Rectal smooth muscle tissue (tissue), 1 donor: ENCODE measurements around the gene TXLNA.

Experiments used
- H3K27ac ChIP-seq: one replicate; pipeline ENCODE4 v1.7.0; 2013; ENCODE audit warnings: low read depth, low read length, inconsistent platforms
- H3K27me3 ChIP-seq: one replicate; pipeline ENCODE4 v1.7.0; 2013; ENCODE audit warnings: low read length; ENCODE audit not compliant: control insufficient read depth, insufficient read depth
- H3K36me3 ChIP-seq: one replicate; pipeline ENCODE4 v1.7.0; 2013; ENCODE audit warnings: low read length; ENCODE audit not compliant: control insufficient read depth, insufficient read depth
- H3K4me1 ChIP-seq: one replicate; pipeline ENCODE4 v1.7.0; 2013; ENCODE audit warnings: low read length; ENCODE audit not compliant: control insufficient read depth, insufficient read depth
- H3K4me3 ChIP-seq: one replicate; pipeline ENCODE4 v1.7.0; 2013; ENCODE audit warnings: low read length
- H3K9ac ChIP-seq: one replicate; pipeline ENCODE4 v1.7.0; 2013; ENCODE audit warnings: low read length

Gene TXLNA

DNA sequence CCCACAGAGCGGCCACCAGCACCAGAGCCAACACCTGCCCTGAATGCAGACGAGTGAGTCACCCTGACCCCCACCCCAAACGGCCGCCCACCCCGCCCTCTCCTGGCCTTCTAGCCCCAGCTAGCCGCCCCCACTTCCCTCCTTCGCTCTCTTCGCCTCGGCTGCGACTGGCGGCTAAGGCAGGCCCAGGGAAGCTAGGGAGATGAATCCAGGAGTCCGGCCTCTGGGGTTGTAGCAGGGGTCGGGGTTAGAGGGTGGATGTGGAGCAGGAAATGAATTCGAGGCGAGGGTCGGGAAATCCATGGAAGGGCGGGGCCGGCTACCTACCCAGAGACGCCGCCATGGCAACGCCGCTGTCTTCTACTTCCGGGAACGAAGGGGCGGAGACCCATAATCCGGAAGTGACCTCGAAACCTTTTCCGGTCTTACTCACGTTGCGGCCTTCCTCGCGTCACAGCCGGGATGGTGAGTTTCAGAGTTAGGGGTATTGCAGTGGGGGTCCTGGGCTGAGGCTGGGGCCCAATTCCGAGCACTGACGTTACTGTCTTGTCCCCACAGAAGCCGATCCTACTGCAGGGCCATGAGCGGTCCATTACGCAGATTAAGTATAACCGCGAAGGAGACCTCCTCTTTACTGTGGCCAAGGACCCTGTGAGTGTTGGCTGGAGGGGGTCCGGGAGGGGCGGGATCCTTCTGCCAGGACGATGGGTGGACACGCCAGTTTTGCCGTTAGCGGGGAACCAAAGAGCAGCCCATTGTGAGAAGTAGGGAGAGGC is 42.7 kb downstream of the TXLNA start, which contains the start of the genes EIF3I and TMEM234:
EIF3I (plus strand) TSS at position 428 of the 776 bp plus-strand sequence; CDS start at position 463, 35 bp downstream.
TMEM234 (minus strand) TSS at position 374 of the 776 bp plus-strand sequence; CDS start at position 343, 31 bp downstream.
- peak within 1 kb of the TSS; percentile 93 for H3K9ac ChIP-seq
- H3K4me3 ChIP-seq = peak within 1 kb of the TSS; percentile 97
- peak within 1 kb of the TSS; percentile 94 for H3K27ac ChIP-seq
- peaks cover 12% of the 10 kb centered on the region for H3K4me1 ChIP-seq
- no peaks in the 10 kb centered on the region for H3K36me3 ChIP-seq
- no peaks in the 10 kb centered on the region for H3K27me3 ChIP-seq

GRCh38 chr1:32223683-32224082 is 44.2 kb downstream of the TXLNA start:
- Histone ChIP-seq H3K27ac (no peak overlapping the region), H3K27me3 (no peaks in the 10 kb centered on the region), H3K4me3 (no peak overlapping the region), H3K9ac (no peak overlapping the region), H3K4me1 (peaks cover 12% of the 10 kb centered on the region), H3K36me3 (peaks cover 10% of the 10 kb centered on the region)

GRCh38 chr1:32224285-32224684 is 44.8 kb downstream of the TXLNA start:
- Histone ChIP-seq H3K4me1 (peaks cover 12% of the 10 kb centered on the region), H3K4me3 (no peak overlapping the region), H3K27me3 (no peaks in the 10 kb centered on the region), H3K27ac (no peak overlapping the region), H3K36me3 (peaks cover 15% of the 10 kb centered on the region), H3K9ac (no peak overlapping the region)

DNA sequence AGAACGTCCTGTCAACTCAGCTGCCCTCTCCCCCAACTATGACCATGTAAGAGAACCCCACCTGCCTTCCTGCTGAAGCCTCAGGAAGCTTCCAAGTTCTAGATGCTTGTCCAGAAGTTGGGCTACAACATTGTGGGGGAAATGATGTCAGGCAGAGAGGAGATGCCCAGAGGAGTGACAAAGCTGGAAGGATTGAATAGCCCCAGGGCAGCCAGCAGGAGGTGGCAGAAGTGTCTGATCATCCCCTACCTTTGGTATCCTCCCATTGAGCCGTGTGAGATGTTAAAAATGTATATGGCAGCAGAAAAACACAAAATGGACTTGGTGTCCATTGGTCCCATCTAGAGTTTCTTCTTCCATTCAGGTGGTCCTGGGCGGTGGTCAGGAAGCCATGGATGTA is 49.3 kb downstream of the TXLNA start:
- Histone ChIP-seq H3K9ac (no peak overlapping the region), H3K4me1 (no peaks in the 10 kb centered on the region), H3K27ac (no peak overlapping the region), H3K4me3 (no peak overlapping the region), H3K36me3 (peaks cover 24% of the 10 kb centered on the region), H3K27me3 (no peaks in the 10 kb centered on the region)

DNA sequence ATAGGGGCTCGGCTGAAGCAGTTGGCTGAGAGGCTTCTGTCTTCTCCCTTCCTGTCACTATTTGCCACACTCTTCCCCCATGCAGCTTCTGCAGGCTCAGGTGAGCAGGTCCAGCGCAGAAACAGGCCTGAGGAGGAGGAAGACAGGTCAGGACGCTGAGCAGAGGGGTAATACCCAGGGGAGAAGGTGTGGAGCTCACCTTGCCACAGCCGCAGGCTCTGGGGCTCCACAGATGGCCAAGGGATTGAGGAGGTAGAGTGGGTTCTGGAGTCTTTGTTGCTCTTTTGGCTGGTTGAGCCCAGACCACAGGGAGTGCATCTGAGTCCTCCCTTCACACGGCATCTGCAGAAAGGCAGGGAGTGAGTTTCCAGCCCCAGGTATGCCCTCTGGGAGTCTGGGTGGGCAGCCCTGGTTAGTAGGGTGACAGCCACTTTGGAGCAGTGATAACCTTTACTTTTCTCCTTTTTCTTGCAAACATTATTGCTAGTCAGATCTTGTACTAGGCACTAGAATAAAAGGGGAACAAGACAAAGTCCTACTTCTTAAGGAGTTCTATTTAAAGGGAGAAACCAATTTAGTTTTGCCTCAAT is 52.5 kb downstream of the TXLNA start:
- Histone ChIP-seq H3K27me3 (no peaks in the 10 kb centered on the region), H3K9ac (no peak overlapping the region), H3K4me1 (no peaks in the 10 kb centered on the region), H3K27ac (no peak overlapping the region), H3K36me3 (peaks cover 24% of the 10 kb centered on the region), H3K4me3 (no peak overlapping the region)

GRCh38 chr1:32232558-32233304 is 53.3 kb downstream of the TXLNA start:
- no peak overlapping the region for H3K9ac ChIP-seq

GRCh38 chr1:32234792-32235191 is 55.3 kb downstream of the TXLNA start:
- Histone ChIP-seq H3K4me3 (no peak overlapping the region), H3K9ac (no peak overlapping the region), H3K27me3 (no peaks in the 10 kb centered on the region), H3K4me1 (no peaks in the 10 kb centered on the region), H3K27ac (no peak overlapping the region), H3K36me3 (peaks cover 9% of the 10 kb centered on the region)

More at GRCh38 chr1:32232558-32233304, 53.3 kb downstream of the TXLNA start:
- Histone ChIP-seq H3K36me3 (peaks cover 23% of the 10 kb centered on the region), H3K4me3 (no peak overlapping the region), H3K27me3 (no peaks in the 10 kb centered on the region), H3K27ac (no peak overlapping the region), H3K4me1 (no peaks in the 10 kb centered on the region)

GRCh38 chr1:32239337-32239736 is 59.9 kb downstream of the TXLNA start:
- no peaks in the 10 kb centered on the region for H3K4me1 ChIP-seq
- no peaks in the 10 kb centered on the region for H3K27me3 ChIP-seq
- H3K9ac ChIP-seq = no peak overlapping the region
- no peak overlapping the region for H3K27ac ChIP-seq
- H3K4me3 ChIP-seq = no peak overlapping the region
- no peaks in the 10 kb centered on the region for H3K36me3 ChIP-seq

GRCh38 chr1:32239790-32240139 is 60.3 kb downstream of the TXLNA start:
- H3K9ac ChIP-seq = no peak overlapping the region

DNA sequence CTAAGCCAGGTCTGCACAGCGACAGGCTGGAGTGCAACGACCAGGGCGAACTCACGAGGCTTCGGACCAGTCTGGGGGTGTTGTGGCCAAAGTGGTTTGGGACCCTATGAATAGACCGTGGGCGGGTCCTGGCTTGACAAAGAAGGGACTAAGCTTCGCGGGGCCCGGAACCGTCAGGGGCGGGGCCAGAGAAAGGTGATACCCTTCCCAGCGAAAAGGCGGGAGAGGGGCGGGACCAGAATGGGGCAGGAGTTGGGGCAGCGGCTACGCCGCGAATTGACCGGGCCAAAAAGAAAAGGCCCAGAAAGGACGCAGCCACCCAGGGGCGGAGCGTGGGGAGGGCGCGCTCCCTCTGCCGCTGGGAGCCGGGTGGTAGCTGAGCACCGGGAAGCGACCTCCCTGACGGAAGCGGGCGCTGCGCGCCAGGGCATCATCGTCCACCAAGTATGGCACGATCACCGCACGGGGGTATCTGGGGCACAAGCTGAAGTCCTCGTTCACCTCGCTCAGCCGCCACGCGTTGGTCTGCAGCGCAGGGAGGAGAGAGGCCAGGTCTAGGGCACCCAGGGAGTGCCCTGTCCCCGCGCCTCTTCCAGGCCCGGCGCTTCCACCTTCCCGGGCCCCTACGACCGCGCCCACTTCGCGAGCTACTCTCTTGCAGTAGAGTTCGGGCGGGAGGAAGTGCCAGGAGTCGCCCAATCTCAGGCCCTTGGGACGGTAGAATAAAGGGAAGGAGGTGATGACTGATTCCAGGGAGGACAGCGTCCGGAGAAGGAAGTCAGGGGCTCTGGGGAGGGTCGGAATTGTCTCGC is 60.9 kb downstream of the TXLNA start:
- no peaks in the 10 kb centered on the region for H3K4me1 ChIP-seq
- no peaks in the 10 kb centered on the region for H3K36me3 ChIP-seq
- H3K4me3 ChIP-seq = peak overlapping the region; percentile 79
- H3K27ac ChIP-seq = peak overlapping the region; percentile 75
- H3K27me3 ChIP-seq = no peaks in the 10 kb centered on the region
- peak overlapping the region; percentile 38 for H3K9ac ChIP-seq

More at GRCh38 chr1:32239790-32240139, 60.3 kb downstream of the TXLNA start:
- H3K36me3 ChIP-seq = no peaks in the 10 kb centered on the region
- H3K4me3 ChIP-seq = peak overlapping the region; percentile 79
- H3K4me1 ChIP-seq = no peaks in the 10 kb centered on the region
- H3K27ac ChIP-seq = peak overlapping the region; percentile 75
- no peaks in the 10 kb centered on the region for H3K27me3 ChIP-seq

DNA sequence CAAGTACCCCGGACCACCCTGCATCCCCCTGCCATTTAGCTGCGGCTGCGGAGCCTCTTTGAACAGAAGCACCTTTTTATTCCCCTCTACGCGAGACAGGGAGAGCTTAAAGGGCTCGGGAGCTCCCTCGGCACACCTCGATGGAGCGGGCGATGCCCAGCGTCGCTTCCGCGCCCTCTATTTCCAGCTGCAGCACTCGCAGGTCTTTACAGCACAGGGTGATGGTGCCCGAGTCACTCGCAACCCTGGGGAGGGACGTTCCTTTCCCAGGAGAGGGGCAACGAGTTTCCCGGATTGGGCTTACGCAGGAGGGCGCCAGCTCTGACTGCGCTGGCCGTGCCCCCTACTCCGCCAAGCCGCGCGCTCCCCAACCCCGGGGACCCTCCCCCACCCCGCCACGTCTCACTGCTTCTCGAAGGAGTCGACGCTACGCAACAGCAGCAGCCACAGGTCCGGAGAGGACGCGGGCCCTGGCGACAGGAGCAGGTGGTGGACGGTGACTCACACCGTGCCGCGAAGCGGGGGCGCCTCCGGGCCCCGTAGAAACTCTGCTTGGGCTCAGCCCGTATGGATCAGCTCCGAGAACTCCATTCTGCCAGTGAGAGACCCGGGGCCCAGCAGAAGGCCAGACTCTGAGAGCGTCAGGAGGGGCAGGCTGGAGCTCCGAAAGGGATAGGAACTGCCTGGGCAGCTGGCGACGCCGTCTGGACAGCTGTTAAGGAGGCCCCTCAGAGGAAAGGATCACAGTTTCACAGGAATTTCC is 61.7 kb downstream of the TXLNA start:
- Histone ChIP-seq H3K9ac (peak overlapping the region; percentile 59), H3K4me3 (peak overlapping the region; percentile 79), H3K27me3 (no peaks in the 10 kb centered on the region), H3K36me3 (no peaks in the 10 kb centered on the region), H3K27ac (peak overlapping the region; percentile 75), H3K4me1 (no peaks in the 10 kb centered on the region)
